HL-60/S4 treated with phorbol 12-myristate 13-acetate at 8.2 ng/mL for 4 days and 3 days (cell line): Measurements from ENCODE around the gene LRIG1.

Experiments
- in situ Hi-C: fragments of 300-500 bp; cut with MboI; formaldehyde crosslinking; loops from 2 replicates; pipeline ENCODE4 v1.15.0; 2022; ENCODE audit warnings: low sequenced_read_pairs

The LRIG1 gene

GRCh38 chr3:66404903-66405700 lies 95.7 kb downstream of the LRIG1 start:
- in situ Hi-C loops = no loop called here

- in situ Hi-C loops = no loop called here
Observed at GRCh38 chr3:66404197-66404596, 96.6 kb downstream of the LRIG1 start.

- in situ Hi-C loops = no loop called here
Observed at GRCh38 chr3:66403323-66403990, 97.4 kb downstream of the LRIG1 start.

- in situ Hi-C loops = no loop called here
Observed at GRCh38 chr3:66402596-66403290, 98.1 kb downstream of the LRIG1 start.

- in situ Hi-C loops = no loop called here
Observed at GRCh38 chr3:66401675-66402491, 98.9 kb downstream of the LRIG1 start.

GRCh38 chr3:66401157-66401550 lies 99.7 kb downstream of the LRIG1 start:
- in situ Hi-C loops = no loop called here

- in situ Hi-C loops = no loop called here
Observed at GRCh38 chr3:66400411-66401156, 100.2 kb downstream of the LRIG1 start.

- in situ Hi-C loops = no loop called here
Observed at GRCh38 chr3:66399529-66400232, 101.1 kb downstream of the LRIG1 start.

GRCh38 chr3:66398228-66399025 lies 102.4 kb downstream of the LRIG1 start:
- in situ Hi-C loops = no loop called here

- in situ Hi-C loops = no loop called here
Observed at GRCh38 chr3:66397745-66398144, 103.1 kb downstream of the LRIG1 start.

GRCh38 chr3:66396888-66397287 lies 103.9 kb downstream of the LRIG1 start:
- in situ Hi-C loops = no loop called here

- in situ Hi-C loops = no loop called here
Observed at GRCh38 chr3:66396161-66396760, 104.6 kb downstream of the LRIG1 start.

GRCh38 chr3:66395635-66396034 lies 105.2 kb downstream of the LRIG1 start:
- in situ Hi-C loops = no loop called here

GRCh38 chr3:66394753-66395249 lies 106.0 kb downstream of the LRIG1 start:
- in situ Hi-C loops = no loop called here

- in situ Hi-C loops = no loop called here
Observed at GRCh38 chr3:66394019-66394752, 106.6 kb downstream of the LRIG1 start.

- in situ Hi-C loops = no loop called here
Observed at GRCh38 chr3:66393333-66394005, 107.4 kb downstream of the LRIG1 start.

GRCh38 chr3:66392966-66393332 lies 107.9 kb downstream of the LRIG1 start:
- in situ Hi-C loops = no loop called here
